PC-9 (cell line): Measurements from ENCODE around the gene PLOD2. TPM values are rescaled to one million over a fixed set of nuclear protein-coding genes. Genes with fewer than 3 reads are reported as not detected.

Experiments
- BruUV-seq: library from RNA; stranded (reverse); fragments of 400-500 nt; replicated peaks from 2 replicates; lab custom pipeline; 2021; lab: Mats Ljungman, UMichigan
- CTCF ChIA-PET: fragments of 300-600 bp; sonication (Branson Sonifier 250); formaldehyde crosslinking; loops from one replicate; lab custom pipeline; 2022; ENCODE audit warnings: antibody characterized with exemption; lab: Charles Lee
- POLR2A ChIA-PET: fragments of 300-600 bp; sonication (Branson Sonifier 250); formaldehyde crosslinking; loops from one replicate; lab custom pipeline; 2022; ENCODE audit warnings: antibody characterized with exemption; ENCODE audit not compliant: unreplicated experiment; lab: Charles Lee
- DNase-seq, 2 experiments: peaks; one replicate each; pipeline versions ENCODE4 v3.0.0 to v3.0.0-alpha.2; 2015 to 2022; ENCODE audit warnings: mixed read lengths in 1 of 2
- H2AFZ ChIP-seq: fragments of 200-600 bp; sonication (generic); 2 replicates; pipeline ENCODE4 v1.8.1; 2017; ENCODE audit warnings: antibody characterized with exemption
- H3F3A ChIP-seq: fragments of 200-600 bp; sonication (generic); 2 replicates; pipeline ENCODE4 v1.8.1; 2017; ENCODE audit warnings: antibody characterized with exemption, mild to moderate bottlenecking, low read depth; ENCODE audit not compliant: insufficient read depth
- H3K27ac ChIP-seq: fragments of 200-600 bp; sonication (generic); 2 replicates; pipeline ENCODE4 v1.6.1; 2016; ENCODE audit warnings: mixed run types
- H3K27me3 ChIP-seq: fragments of 200-600 bp; sonication (generic); 2 replicates; pipeline ENCODE4 v1.6.1; 2016; ENCODE audit warnings: low read depth, mixed run types; ENCODE audit not compliant: insufficient read depth
- H3K36me3 ChIP-seq: fragments of 200-600 bp; sonication (generic); 2 replicates; pipeline ENCODE4 v1.6.1; 2016; ENCODE audit warnings: low read depth, mixed run types
- H3K4me1 ChIP-seq: fragments of 200-600 bp; sonication (generic); replicated peaks from 2 replicates; pipeline ENCODE4 v1.6.1; 2016; ENCODE audit warnings: mixed run types; ENCODE audit not compliant: insufficient read depth
- H3K4me2 ChIP-seq: fragments of 200-600 bp; sonication (generic); 2 replicates; pipeline ENCODE4 v1.6.1; 2017; ENCODE audit warnings: mixed run types
- H3K4me3 ChIP-seq: fragments of 200-600 bp; sonication (generic); 2 replicates; pipeline ENCODE4 v1.6.1; 2016; ENCODE audit warnings: mixed run types
- H3K79me2 ChIP-seq: fragments of 200-600 bp; sonication (generic); 2 replicates; pipeline ENCODE4 v1.6.1; 2017; ENCODE audit warnings: low read depth, mixed run types
- H3K9me2 ChIP-seq: fragments of 200-600 bp; sonication (generic); 2 replicates; pipeline ENCODE4 v1.8.1; 2017; ENCODE audit warnings: mild to moderate bottlenecking; ENCODE audit not compliant: insufficient read depth
- H3K9me3 ChIP-seq: fragments of 200-600 bp; sonication (generic); 2 replicates; pipeline ENCODE4 v1.8.1; 2016; ENCODE audit warnings: low read depth; ENCODE audit not compliant: insufficient read depth
- H4K20me1 ChIP-seq: fragments of 200-600 bp; sonication (generic); 2 replicates; pipeline ENCODE4 v1.8.1; 2017; ENCODE audit not compliant: insufficient read depth
- CTCF ChIP-seq: fragments of 200-600 bp; sonication (generic); conservative IDR thresholded peaks from 2 replicates; pipeline ENCODE4 v1.6.1; 2017; ENCODE audit warnings: mixed run types, antibody characterized with exemption, mild to moderate bottlenecking, moderate library complexity
- EZH2 ChIP-seq: fragments of 200-600 bp; sonication (generic); IDR thresholded peaks from 2 replicates; pipeline ENCODE4 v1.8.0; 2017; ENCODE audit warnings: antibody characterized with exemption, low read depth
- intact Hi-C: fragments of 100-400 bp; cut with micrococcal nuclease; formaldehyde crosslinking; loops from one replicate; pipeline ENCODE4 v1.10.0; 2022; ENCODE audit not compliant: unreplicated experiment
- total RNA-seq: library from RNA; stranded (reverse); gene quantifications from 2 replicates; pipeline ENCODE4 v1.2.3, GENCODE V29; 2021

PLOD2 gene
- total RNA-seq, 1 experiment from 2014 or later: 30.3 TPM

- no peak for DNase-seq
- Histone ChIP-seq H3K27me3 (no peaks in the 10 kb centered on the region), H3K4me3 (no peak overlapping the region), H3K9me2 (no peaks in the 10 kb centered on the region), H3K4me1 (peaks cover 13% of the 10 kb centered on the region), H2AFZ (no peak overlapping the region), H4K20me1 (no peaks in the 10 kb centered on the region), H3K79me2 (no peaks in the 10 kb centered on the region), H3F3A (no peaks in the 10 kb centered on the region; the same call in 1 of the 2 replicates), H3K27ac (no peak overlapping the region), H3K9me3 (no peaks in the 10 kb centered on the region), H3K36me3 (no peaks in the 10 kb centered on the region), H3K4me2 (no peak overlapping the region)
- intact Hi-C loops: no loop called here
- ChIA-PET CTCF (interaction anchor here (0.6 to 0.7 kb wide), 2 partner anchors 297 to 455 kb away, joined by 3 to 6 read pairs; no protein-coding TSS in a partner anchor), POLR2A (interaction anchor here (0.7 kb wide), 1 partner anchor 359 kb away, joined by 5 read pairs; no protein-coding TSS in a partner anchor)
- BruUV-seq: no TSS peak
- TF ChIP-seq EZH2 (no peak), CTCF (no peak)
Observed at GRCh38 chr3:146166415-146166821, 5.4 kb upstream of the PLOD2 start.

GRCh38 chr3:146165877-146166276 lies 4.9 kb upstream of the PLOD2 start:
- no peak for DNase-seq
- intact Hi-C loops: no loop called here
- CTCF ChIA-PET: no interaction called here
- Histone ChIP-seq H3K27me3 (no peaks in the 10 kb centered on the region), H3K79me2 (no peaks in the 10 kb centered on the region), H3F3A (no peaks in the 10 kb centered on the region; the same call in none of the 2 replicates), H2AFZ (no peak overlapping the region), H3K4me2 (no peak overlapping the region), H4K20me1 (no peaks in the 10 kb centered on the region), H3K36me3 (no peaks in the 10 kb centered on the region), H3K27ac (no peak overlapping the region), H3K9me3 (no peaks in the 10 kb centered on the region), H3K9me2 (no peaks in the 10 kb centered on the region), H3K4me1 (peaks cover 13% of the 10 kb centered on the region), H3K4me3 (no peak overlapping the region)
- POLR2A ChIA-PET: interaction anchor here (0.7 kb wide), 1 partner anchor 359 kb away, joined by 5 read pairs; no protein-coding TSS in a partner anchor
- BruUV-seq: no TSS peak
- TF ChIP-seq CTCF (no peak), EZH2 (no peak)

- H2AFZ ChIP-seq: no peak overlapping the region
- DNase-seq: no peak
- H3K36me3 ChIP-seq: no peaks in the 10 kb centered on the region
- H4K20me1 ChIP-seq: no peaks in the 10 kb centered on the region
- no peaks in the 10 kb centered on the region for H3K79me2 ChIP-seq
- intact Hi-C loops: no loop called here
- ChIA-PET CTCF (no interaction called here), POLR2A (no interaction called here)
- TF ChIP-seq EZH2 (no peak), CTCF (no peak)
- no peaks in the 10 kb centered on the region for H3K27me3 ChIP-seq
- BruUV-seq: no TSS peak
- H3F3A ChIP-seq: peaks cover 6% of the 10 kb centered on the region
- H3K4me1 ChIP-seq: peaks cover 13% of the 10 kb centered on the region
- no peaks in the 10 kb centered on the region for H3K9me3 ChIP-seq
- H3K4me2 ChIP-seq: no peak overlapping the region
- no peak overlapping the region for H3K4me3 ChIP-seq
- H3K9me2 ChIP-seq: no peaks in the 10 kb centered on the region
- no peak overlapping the region for H3K27ac ChIP-seq
Observed at GRCh38 chr3:146164971-146165769, 4.2 kb upstream of the PLOD2 start.
